K562 (cell line): ENCODE results near the gene STX2. TPM values are rescaled to one million over a fixed set of nuclear protein-coding genes. Genes with fewer than 3 reads are reported as not detected.

Experiments
- ATAC-seq: fragments of 200-7000 bp; cut with Tn5 transposase; 3 replicates; pipeline ENCODE4 v1.9.1; 2020; ENCODE audit warnings: moderate library complexity
- BruUV-seq: library from RNA; stranded (reverse); fragments of 400-500 nt; replicated peaks from 2 replicates; lab custom pipeline; 2021; lab: Mats Ljungman, UMichigan
- CTCF ChIA-PET: fragments of 300-600 bp; formaldehyde crosslinking; extraction: SDS; loops from one replicate; lab custom pipeline; 2021; ENCODE audit warnings: low intra/inter-chr PET ratio; lab: Yijun Ruan, JAX
- POLR2A ChIA-PET: fragments of 300-600, 350-650 bp; sonication (Branson Sonifier 250); formaldehyde crosslinking; extraction: SDS; loops from one replicate; lab custom pipeline; 2021; ENCODE audit warnings: antibody characterized with exemption, inconsistent platforms; lab: Yijun Ruan, JAX
- DNase-seq, 4 experiments: peaks; one replicate each; pipeline versions ENCODE4 v3.0.0 to v3.0.0-alpha.2; 2011 to 2018; ENCODE audit warnings: low spot score in 3 of 4, mixed read lengths in 3 of 4; ENCODE audit errors: extremely low read depth in 1 of 4
- FAIRE-seq: peaks from 2 replicates; lab custom pipeline; 2011; peaks lifted over from hg19 to GRCh38; lab: Jason Lieb, UNC
- H2AFZ ChIP-seq: 2 replicates; pipeline ENCODE4 v1.6.0; 2011; ENCODE audit warnings: low read depth, low read length, control low read depth, inconsistent platforms
- H3K27ac ChIP-seq: fragments of 200-600 bp; 3 replicates; pipeline ENCODE4 v1.8.0; 2011; ENCODE audit warnings: low read depth, mild to moderate bottlenecking, control low read depth, inconsistent platforms, low read length, moderate library complexity, mixed read lengths; ENCODE audit errors: extremely low read depth
- H3K27me3 ChIP-seq, 2 experiments: fragments of 300-600 bp in 1 of 2; 2 replicates in 1 of 2; 3 replicates in 1 of 2; pipeline versions ENCODE4 v1.6.0 to v1.8.0; 2011; ENCODE audit warnings: inconsistent platforms in 2 of 2, low read length in 2 of 2, mild to moderate bottlenecking in 1 of 2, mixed read lengths in 1 of 2, moderate library complexity in 1 of 2; ENCODE audit not compliant: control insufficient read depth in 2 of 2, insufficient read depth in 2 of 2
- H3K36me3 ChIP-seq: fragments of 300-600 bp; 3 replicates; pipeline ENCODE4 v1.8.0; 2011; ENCODE audit warnings: mild to moderate bottlenecking, low read length, inconsistent platforms; ENCODE audit not compliant: control insufficient read depth, insufficient read depth
- H3K4me1 ChIP-seq, 2 experiments: fragments of 200-600 bp in 1 of 2; replicated peaks in 1 of 2; 2 replicates in 1 of 2; 3 replicates in 1 of 2; pipeline versions ENCODE4 v1.5.1 to v1.8.0; 2011; ENCODE audit warnings: inconsistent platforms in 2 of 2, low read length in 2 of 2, mild to moderate bottlenecking in 1 of 2, mixed read lengths in 1 of 2, moderate library complexity in 1 of 2; ENCODE audit not compliant: control insufficient read depth in 2 of 2, insufficient read depth in 2 of 2
- H3K4me2 ChIP-seq: 2 replicates; pipeline ENCODE4 v1.6.1; 2011; ENCODE audit warnings: low read length, control low read depth, inconsistent platforms, mixed read lengths; ENCODE audit not compliant: insufficient read depth
- H3K4me3 ChIP-seq: fragments of 200-600 bp; sonication (generic), shearing (Covaris generic); 2 replicates; pipeline ENCODE4 v1.5.1; 2016; ENCODE audit warnings: control low read depth, inconsistent platforms
- H3K79me2 ChIP-seq: fragments of 200-600 bp; 3 replicates; pipeline ENCODE4 v1.8.0; 2011; ENCODE audit warnings: low read length, inconsistent platforms; ENCODE audit not compliant: control insufficient read depth, insufficient read depth
- H3K9ac ChIP-seq, 2 experiments: 2 replicates each; pipeline versions ENCODE4 v1.6.0 to v1.6.1; 2011; ENCODE audit warnings: low read depth in 2 of 2, low read length in 2 of 2, control low read depth in 1 of 2, inconsistent platforms in 1 of 2, mild to moderate bottlenecking in 1 of 2, mixed read lengths in 1 of 2; ENCODE audit not compliant: insufficient read depth in 1 of 2
- H3K9me1 ChIP-seq: one replicate; pipeline ENCODE4 v1.6.0; 2011; ENCODE audit warnings: inconsistent platforms, mild to moderate bottlenecking, low read length, moderate library complexity; ENCODE audit not compliant: control insufficient read depth, insufficient read depth
- H3K9me3 ChIP-seq: replicated peaks from 2 replicates; pipeline ENCODE4 v1.5.1; 2011; ENCODE audit warnings: low read depth, low read length, inconsistent platforms; ENCODE audit not compliant: control insufficient read depth, insufficient read depth
- H4K20me1 ChIP-seq: replicated peaks from 2 replicates; pipeline ENCODE4 v1.6.1; 2011; ENCODE audit warnings: low read length, inconsistent platforms, mixed read lengths; ENCODE audit not compliant: control insufficient read depth, insufficient read depth
- C11orf30 ChIP-seq: fragments of 450-650 bp; IDR thresholded peaks from 2 replicates; pipeline ENCODE4 v1.6.1; 2016; ENCODE audit warnings: low read depth, mild to moderate bottlenecking
- MAFF ChIP-seq: IDR thresholded peaks from 2 replicates; pipeline ENCODE4 v1.6.1; 2012; ENCODE audit warnings: low read length, improper control_type of control experiment
- MAFG ChIP-seq: fragments of 450-650 bp; conservative IDR thresholded peaks from 2 replicates; pipeline ENCODE4 v1.6.1; 2016; ENCODE audit warnings: missing genetic modification characterization, missing compliant biosample characterization
- MAFK ChIP-seq: IDR thresholded peaks from 2 replicates; pipeline ENCODE4 v1.6.1; 2011; ENCODE audit warnings: low read length, improper control_type of control experiment
- NEUROD1 ChIP-seq: fragments of 150-350 bp; IDR thresholded peaks from 2 replicates; pipeline ENCODE4 v1.6.1; 2014; ENCODE audit warnings: borderline replicate concordance, low read length, low read depth; ENCODE audit not compliant: partially characterized antibody
- ZNF121 ChIP-seq: sonication (generic); formaldehyde crosslinking; conservative IDR thresholded peaks from 2 replicates; pipeline ENCODE4 v1.8.0; 2022; ENCODE audit warnings: missing genetic modification reagents
- ZNF316 ChIP-seq: fragments of 450-650 bp; IDR thresholded peaks from 2 replicates; pipeline ENCODE4 v1.6.1; 2016
- WGBS: fragments of 100-300 bp; shearing (Covaris generic); methylation state at CpG from one replicate; pipeline ENCODE4 v1.1.6; 2016; ENCODE audit warnings: low coverage, mixed read lengths; ENCODE audit not compliant: insufficient coverage; ENCODE audit errors: missing lambda C conversion rate; 5-methylcytosine and 5-hydroxymethylcytosine counted together
- in situ Hi-C: fragments of 300-500 bp; cut with MboI; formaldehyde crosslinking; loops from 4 replicates; pipeline ENCODE4 v1.15.0; 2018; ENCODE audit warnings: inconsistent platforms, mixed read lengths
- intact Hi-C: fragments of 100-400 bp; cut with micrococcal nuclease; formaldehyde crosslinking; loops from 2 replicates; pipeline ENCODE4 v1.14.2; 2022
- polyA plus RNA-seq, 8 experiments: library from polyadenylated mRNA; depleted of rRNA in 4 of 8; stranded (reverse) in 5 of 8; unstranded in 3 of 8; fragments of >200 nt; fragmentation: Nextera tagmentation in 2 of 8; fragmentation: Illumina TruSeq in 1 of 8; extraction: Ambion mirVana in 2 of 8; extraction: Trizol in 1 of 8; gene quantifications; 2 replicates each; pipeline versions ENCODE4 v1.2.1 to v1.2.3, GENCODE V29; 2011 to 2014; ENCODE audit warnings: inconsistent platforms in 1 of 8, missing spikeins in 1 of 8
- total RNA-seq, 7 experiments: library from RNA; depleted of rRNA in 6 of 7; stranded (reverse); fragments of >200 nt in 6 of 7; fragmentation: Illumina TruSeq in 2 of 7; extraction: Trizol in 2 of 7; gene quantifications; 2 replicates each; pipeline versions ENCODE4 v1.2.1 to v1.2.3, GENCODE V29; 2011 to 2021; ENCODE audit warnings: low replicate concordance in 1 of 7
- TF ChIP-seq, protein P1 (sequence below), 2 experiments: fragments of 250-450 bp in 1 of 2; fragments of 450-650 bp in 1 of 2; sonication (Bioruptor Pico) in 1 of 2; IDR thresholded peaks; 2 replicates each; pipeline versions ENCODE4 v1.6.1 to v1.8.0; 2016 to 2021; ENCODE audit warnings: mild to moderate bottlenecking in 2 of 2, moderate library complexity in 2 of 2, missing compliant biosample characterization in 1 of 2, missing genetic modification characterization in 1 of 2
- TF ChIP-seq, protein P2 (sequence below): fragments of 250-450 bp; sonication (Bioruptor Pico); IDR thresholded peaks from 2 replicates; pipeline ENCODE4 v1.4.0; 2020; ENCODE audit warnings: mild to moderate bottlenecking

The STX2 gene
- total and polyA plus RNA-seq, 9 of the 15 experiments (the other 6 are each of a cell fraction or from before 2014, with no cell fraction given): 22.2 to 54.6 (median 30.8) TPM

DNA sequence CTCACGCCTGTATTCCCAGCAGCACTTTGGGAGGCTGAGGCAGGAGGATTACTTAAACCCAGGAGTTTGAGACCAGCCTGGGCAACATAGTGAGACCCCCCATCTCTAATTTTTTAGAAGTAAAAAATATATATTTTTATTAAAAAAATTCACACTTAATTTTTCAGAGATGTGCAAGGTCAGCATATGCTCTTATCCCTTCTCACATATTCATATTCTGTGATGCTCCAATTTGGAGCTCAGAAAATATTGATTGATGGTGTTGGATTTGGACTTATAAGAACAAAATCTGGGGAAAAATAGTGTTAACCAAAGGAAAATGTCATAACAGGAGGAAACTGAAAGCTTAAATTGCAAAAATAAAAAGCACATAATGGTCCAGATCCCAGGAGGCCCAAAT lies 42.5 kb upstream of the STX2 start:
- no peaks in the 10 kb centered on the region for H3K27me3 ChIP-seq
- no peak overlapping the region for H3K27ac ChIP-seq
- H3K79me2 ChIP-seq: peaks cover 3% of the 10 kb centered on the region; the same call in 2 of the 3 replicates
- peaks cover 9% of the 10 kb centered on the region for H3K36me3 ChIP-seq
- no peak overlapping the region for H3K9ac ChIP-seq
- H2AFZ ChIP-seq: no peak overlapping the region
- ATAC-seq (no peak), FAIRE-seq (no peak), DNase-seq (no peak)
- POLR2A ChIA-PET: interaction anchor here (1.0 to 1.6 kb wide), 2 partner anchors 18 to 113 kb away, joined by 3 to 4 read pairs; no protein-coding TSS in a partner anchor
- H3K4me3 ChIP-seq: no peak overlapping the region
- no peaks in the 10 kb centered on the region for H3K9me3 ChIP-seq
- H3K9me1 ChIP-seq: no peaks in the 10 kb centered on the region
- BruUV-seq: no TSS peak
- intact Hi-C loops (no loop called here), in situ Hi-C loops (no loop called here)
- H4K20me1 ChIP-seq: peaks cover 4% of the 10 kb centered on the region
- peak; percentile 58 for TF ChIP-seq MAFF
- peak; percentile 63 for TF ChIP-seq MAFG (tag)
- TF ChIP-seq, protein P1, sequence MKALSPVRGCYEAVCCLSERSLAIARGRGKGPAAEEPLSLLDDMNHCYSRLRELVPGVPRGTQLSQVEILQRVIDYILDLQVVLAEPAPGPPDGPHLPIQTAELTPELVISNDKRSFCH (CRISPR knock-in tag; IDR thresholded peaks at IDR 0.05): no peak
- TF ChIP-seq, protein P1 (tag; IDR thresholded peaks at IDR 0.05): no peak
- TF ChIP-seq ZNF121 (CRISPR knock-in tag): peak; percentile 26; the same call in 1 of the 2 replicates
- TF ChIP-seq ZNF316: peak; percentile 82
- peak; percentile 61; the same call in 1 of the 2 replicates for TF ChIP-seq MAFK
- TF ChIP-seq C11orf30: 0 out of 2 replicates have a peak, but pooled peaks have one; percentile 42
- no peak for TF ChIP-seq NEUROD1
- TF ChIP-seq, protein P2, sequence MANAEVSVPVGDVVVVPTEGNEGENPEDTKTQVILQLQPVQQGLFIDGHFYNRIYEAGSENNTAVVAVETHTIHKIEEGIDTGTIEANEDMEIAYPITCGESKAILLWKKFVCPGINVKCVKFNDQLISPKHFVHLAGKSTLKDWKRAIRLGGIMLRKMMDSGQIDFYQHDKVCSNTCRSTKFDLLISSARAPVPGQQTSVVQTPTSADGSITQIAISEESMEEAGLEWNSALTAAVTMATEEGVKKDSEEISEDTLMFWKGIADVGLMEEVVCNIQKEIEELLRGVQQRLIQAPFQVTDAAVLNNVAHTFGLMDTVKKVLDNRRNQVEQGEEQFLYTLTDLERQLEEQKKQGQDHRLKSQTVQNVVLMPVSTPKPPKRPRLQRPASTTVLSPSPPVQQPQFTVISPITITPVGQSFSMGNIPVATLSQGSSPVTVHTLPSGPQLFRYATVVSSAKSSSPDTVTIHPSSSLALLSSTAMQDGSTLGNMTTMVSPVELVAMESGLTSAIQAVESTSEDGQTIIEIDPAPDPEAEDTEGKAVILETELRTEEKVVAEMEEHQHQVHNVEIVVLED (CRISPR knock-in tag): no peak
- WGBS: 63% methylated on average over 1 of the region's 1 CpG
- CTCF ChIA-PET: no interaction called here
- H3K4me1 ChIP-seq: peaks cover 10 to 21% of the 10 kb centered on the region in 2 experiments; a peak in 4 of 5 replicates
- H3K4me2 ChIP-seq: no peak overlapping the region
